Inflammatory macrophage treated with lipopolysaccharide for 1 hour (primary cell): ENCODE data around the gene ANKRD50.

Experiments used
- DNase-seq, 2 donors: peaks; one replicate each; pipeline ENCODE4 v3.0.0-alpha.2; 2020 to 2022

ANKRD50 gene

GRCh38 chr4:124710015-124710741 lies 2.4 kb downstream of the ANKRD50 start:
- DNase-seq: peak; percentile 37 to 54

DNA sequence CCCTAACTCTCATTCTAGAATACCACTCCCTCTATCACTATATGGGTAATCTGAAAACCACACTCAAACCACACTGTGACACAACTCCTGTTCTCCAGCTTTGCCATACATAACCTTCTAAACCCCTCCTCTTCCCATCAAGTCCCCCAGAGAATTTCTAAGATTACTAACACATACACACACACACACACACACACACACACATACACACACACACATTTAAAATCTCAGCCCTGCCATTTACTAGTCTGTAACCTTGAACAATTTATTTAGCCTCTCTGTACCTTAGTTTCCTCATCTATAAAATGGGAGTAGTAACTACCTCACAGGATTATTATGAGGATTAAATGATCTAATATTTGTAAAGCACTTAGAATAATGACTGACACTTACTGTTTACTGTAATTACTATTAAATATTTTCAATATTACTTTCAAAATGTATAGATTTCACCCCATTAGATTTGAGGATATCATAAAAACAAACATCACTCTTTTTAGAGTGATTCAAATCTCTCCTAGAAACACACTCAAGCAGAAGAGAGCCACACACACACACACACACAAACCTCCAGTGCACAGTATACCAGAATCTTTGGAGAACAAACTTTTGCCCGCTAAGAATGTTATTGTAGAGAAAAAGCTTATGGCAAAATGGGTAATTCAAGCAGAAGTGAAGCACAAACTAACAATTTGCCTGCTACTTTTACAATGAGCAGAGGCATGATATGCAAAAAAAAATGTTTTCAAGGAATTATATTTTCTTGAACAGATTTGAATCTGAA lies 3.8 kb downstream of the ANKRD50 start:
- no peak for DNase-seq

DNA sequence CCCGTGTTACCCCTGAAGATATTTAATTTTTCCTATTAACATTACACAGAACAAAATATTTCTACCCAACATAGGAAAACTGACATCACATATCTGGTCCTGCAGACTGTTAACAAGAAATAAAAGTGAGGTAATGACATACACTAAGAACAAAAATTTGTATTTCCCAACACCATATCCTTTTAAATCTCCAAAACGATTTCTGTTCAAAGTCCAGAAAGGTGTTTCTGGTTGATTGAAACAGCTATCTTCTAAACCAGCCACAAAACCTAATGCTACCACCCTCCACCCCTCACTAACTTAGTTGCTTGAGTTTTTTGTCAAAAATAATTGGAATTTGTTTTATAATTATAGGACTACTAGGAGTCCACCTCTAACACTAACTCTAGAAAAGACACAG lies 7.1 kb downstream of the ANKRD50 start:
- no peak for DNase-seq

DNA sequence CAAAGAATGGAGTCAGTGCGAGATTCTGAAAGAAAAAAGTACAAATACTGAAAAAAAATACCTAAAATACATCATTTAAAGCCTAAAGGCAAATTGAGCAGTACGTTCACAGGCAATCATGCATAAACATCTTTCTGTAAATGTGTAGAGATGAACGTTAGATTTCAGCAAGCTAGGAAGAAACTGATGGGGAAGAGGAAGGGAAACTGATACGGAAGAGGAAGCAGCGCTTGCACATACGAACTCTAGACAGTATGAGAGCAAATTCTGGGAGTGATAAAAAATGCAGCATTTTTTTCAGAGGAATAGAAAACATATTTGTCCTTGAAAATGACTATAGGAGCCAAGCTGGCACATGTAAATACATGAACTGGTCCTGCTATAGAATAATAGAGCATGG lies 9.4 kb downstream of the ANKRD50 start:
- peak; percentile 31 to 55 for DNase-seq

GRCh38 chr4:124697441-124697840 lies 15.1 kb downstream of the ANKRD50 start:
- DNase-seq: no peak

DNA sequence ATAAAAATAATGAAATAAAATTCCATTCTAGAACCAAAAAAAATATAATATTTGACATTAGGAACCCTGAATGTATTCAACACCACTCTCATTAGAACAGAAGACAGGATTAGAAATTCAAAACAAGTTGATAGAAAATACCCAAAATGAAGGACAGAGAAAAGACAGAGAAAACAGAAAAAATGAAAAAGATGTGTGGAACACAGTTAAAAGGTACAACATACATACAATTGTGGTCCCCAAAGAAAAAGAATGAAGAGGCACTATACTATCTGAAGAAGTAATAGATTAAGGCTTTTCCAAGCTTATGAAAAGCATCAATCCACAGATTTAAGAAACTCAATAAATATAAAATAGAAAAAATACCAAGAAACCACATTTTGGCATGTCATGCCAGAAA lies 16.4 kb downstream of the ANKRD50 start:
- DNase-seq: no peak

DNA sequence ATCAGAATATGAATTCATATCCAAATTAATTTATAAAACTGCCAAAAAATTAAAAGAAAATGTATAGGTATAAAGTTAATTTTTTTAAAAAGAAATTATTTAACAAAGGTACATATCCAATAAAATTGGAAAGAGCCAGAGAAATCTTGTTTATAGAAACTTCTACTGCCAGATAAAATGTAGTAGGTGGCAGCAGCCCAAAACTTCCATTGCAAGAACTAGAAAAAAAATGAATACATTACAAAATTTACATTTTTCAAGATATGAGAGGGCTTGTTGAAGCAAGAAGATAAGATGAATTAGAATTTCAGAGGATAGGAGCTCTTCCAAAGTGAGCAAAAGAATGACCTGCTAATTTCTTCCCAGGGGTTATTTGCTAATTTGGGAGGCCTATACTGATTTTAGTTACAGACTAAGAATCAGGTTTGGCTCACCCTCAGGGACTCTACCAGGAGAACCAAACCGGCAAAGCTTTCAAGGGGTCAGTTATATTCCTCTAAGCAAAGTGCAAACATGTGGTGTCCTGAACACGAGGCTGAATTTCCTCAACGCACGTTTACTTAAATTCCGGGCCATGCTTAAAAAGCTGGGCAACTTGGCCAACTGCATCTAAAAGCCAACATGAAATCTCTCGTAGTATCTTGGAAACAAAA lies 17.5 kb downstream of the ANKRD50 start:
- no peak for DNase-seq

- DNase-seq: no peak
Measured at GRCh38 chr4:124694306-124694705, 18.2 kb downstream of the ANKRD50 start.

GRCh38 chr4:124691801-124692200 lies 20.7 kb downstream of the ANKRD50 start:
- DNase-seq: no peak

DNA sequence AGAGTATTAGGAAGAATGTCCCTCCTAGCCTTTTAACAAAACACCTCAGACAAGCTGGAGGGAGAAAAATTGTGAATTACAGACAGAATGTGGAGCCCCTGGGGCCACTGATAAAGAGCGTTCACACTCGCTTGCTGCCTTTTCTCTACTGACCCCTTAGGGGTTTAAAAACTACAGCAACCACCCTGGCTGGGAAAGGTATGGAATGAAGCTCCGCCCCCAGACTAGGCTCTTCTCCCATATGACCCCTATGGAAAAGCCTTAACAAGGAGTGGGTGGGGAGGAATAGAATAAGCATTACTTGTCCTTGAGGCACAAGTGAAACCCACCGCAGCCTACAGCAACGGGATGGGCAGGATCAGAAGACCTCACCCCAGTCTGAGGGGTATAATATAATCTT lies 26.3 kb downstream of the ANKRD50 start:
- DNase-seq: no peak

- DNase-seq: no peak
Measured at GRCh38 chr4:124685851-124686250, 26.7 kb downstream of the ANKRD50 start.

- DNase-seq: no peak
Measured at GRCh38 chr4:124684301-124684700, 28.2 kb downstream of the ANKRD50 start.

DNA sequence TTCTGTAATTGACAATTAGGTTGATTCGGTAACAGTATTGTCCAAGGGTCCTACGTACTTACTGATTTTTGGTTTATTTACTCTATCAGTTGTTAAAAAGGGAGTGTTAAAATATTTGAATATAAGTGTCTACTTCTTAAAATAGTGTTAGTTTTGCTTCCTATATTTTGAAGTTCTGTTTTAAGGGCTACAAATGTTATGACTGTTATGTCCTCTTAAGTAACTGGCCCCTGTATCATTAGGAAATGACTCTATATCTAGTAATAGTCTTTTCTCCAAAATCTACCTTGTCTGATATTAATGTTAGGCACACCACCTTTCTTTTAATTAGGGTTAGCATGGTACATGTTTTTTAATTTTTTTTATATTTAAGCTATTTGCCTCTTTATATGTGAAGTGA lies 30.1 kb downstream of the ANKRD50 start:
- peak; percentile 4 to 7 for DNase-seq

- DNase-seq: no peak
Measured at GRCh38 chr4:124666496-124666895, 46.0 kb downstream of the ANKRD50 start.

DNA sequence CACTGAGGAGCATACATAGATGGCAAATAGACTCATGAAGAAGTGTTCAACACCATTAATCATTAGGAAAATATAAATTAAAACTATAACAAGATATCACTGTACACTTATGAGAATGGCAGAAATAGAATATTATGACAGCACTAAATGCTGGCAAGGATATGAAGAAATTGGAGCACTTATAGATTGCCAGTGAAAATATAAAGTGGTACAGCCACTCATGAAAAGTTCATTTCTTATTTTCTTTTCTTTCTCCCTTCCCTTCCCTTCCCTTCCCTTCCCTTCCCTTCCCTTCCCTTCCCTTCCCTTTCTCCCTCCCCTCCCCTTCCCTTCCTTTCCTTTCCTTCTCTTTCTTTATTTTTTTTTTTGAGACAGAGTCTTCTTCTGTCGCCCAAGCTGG lies 53.7 kb downstream of the ANKRD50 start:
- DNase-seq: no peak

- no peak for DNase-seq
Measured at GRCh38 chr4:124650614-124651013, 61.9 kb downstream of the ANKRD50 start.

DNA sequence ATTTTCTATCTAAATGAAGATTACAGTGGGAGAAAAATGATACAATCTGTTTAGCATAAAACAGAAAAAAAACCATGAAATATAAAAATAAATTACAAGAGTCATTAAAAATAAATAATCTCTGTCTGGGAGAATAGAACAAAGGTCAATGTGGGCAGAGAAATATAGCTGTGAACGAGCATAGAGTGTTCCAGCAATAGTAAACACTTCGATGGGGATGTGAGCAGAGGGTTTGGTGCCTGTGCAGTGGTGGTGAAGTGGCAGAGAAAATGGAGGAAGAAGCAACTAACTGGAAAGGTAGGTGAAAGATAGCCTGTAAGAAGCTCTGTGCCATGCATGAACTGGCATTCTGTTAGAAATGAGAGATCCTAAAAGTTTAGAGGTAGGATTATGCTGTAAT lies 64.9 kb downstream of the ANKRD50 start:
- no peak for DNase-seq

GRCh38 chr4:124644621-124645020 lies 67.9 kb downstream of the ANKRD50 start:
- no peak for DNase-seq

DNA sequence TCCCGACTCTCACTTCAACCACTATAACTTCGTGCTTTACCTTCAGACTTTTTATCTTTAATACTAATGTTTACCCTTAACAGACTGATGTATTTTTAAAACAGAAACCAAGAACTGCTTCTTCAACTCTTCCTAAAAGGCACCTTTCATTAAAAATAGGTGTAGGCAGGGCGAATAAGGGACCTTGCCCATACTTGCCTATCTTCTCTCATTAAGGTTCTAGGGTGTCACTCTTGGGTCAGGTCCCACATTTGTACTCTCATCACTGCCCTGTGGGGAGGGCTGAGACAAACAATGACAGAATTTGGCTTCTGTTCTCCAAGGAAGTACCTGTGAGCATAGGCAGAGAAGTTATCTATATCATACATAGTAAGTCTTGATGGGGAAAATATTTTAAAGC lies 69.7 kb downstream of the ANKRD50 start:
- DNase-seq: no peak

DNA sequence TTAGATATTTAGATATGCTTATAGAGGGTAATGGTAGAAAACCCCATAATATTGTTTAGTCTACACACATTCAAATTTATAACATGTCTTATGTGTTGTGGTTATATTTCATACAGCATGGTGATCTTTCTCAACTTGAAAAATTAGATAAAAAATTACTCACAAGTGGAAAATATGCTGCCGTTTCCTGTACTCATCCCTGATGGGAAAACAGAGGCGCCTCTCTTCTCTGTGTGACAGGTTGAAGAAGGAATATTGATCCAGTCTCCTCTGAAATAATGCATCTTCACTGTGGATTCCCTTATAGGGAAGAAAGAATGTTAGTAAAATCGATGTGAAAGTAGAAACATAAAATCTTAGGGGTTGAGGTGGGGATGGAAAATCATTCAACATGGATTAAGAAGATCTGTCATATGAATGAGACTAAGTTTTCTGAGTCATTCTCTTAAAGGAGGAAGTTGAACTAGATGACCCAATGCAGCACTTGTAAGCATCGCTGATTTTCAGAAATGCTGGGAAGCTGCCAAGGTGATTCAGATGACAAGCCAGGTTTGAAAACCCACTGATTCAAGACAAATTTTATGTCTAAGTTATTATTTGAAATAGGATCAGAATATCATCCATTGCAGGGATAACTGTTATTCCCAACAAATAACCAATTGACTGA lies 70.7 kb downstream of the ANKRD50 start:
- peak; percentile 68 to 69 for DNase-seq

DNA sequence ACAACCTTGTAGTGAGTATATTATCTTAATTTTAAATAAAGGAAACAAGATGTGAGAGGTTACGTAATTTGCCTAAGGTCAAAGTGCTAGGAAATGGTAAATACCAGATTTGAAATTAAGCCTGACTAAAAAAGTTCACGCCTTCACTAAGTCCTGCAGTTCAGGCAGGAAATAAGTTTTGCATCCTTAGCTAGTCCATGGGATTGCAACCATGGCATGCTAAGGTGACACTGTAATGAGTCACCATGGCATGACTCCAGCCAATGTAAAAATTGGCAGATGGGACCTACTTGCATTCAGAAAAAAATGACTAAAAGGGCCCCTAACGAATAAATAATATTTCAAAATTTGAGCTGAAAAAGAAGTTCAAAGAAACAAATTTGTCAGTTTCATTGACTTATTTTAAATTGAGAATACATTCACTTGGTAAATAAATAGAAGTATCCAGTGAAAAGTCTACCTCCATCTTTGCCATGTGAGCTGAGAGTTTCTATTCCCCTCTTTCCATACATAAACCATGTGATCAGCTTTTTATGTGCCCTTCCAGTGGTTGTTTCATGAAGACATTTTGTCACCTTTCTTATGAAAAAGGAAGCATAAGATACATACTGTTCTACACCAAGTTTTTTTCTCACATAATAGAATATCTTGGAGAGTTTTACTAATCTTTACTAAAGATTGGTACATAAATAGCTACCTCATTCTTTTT lies 72.4 kb downstream of the ANKRD50 start:
- DNase-seq: no peak

DNA sequence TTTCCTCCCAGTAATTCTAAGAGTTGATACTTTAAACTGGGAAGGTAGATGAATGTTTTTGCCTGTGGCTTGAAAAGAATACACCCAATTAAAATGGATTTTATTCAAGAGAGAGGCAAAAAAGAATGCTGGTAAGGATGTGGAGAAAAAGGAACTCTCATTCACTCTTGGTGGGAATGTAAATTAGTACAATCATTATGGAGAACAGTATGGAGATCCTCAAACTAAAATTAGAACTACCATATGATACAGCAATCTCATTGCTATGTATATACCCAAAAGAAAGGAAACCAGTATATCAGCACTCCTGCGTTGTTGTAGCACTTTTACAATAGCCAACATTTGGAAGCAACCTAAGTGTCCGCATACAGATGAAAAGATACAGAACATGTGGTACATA lies 75.2 kb downstream of the ANKRD50 start:
- no peak for DNase-seq

DNA sequence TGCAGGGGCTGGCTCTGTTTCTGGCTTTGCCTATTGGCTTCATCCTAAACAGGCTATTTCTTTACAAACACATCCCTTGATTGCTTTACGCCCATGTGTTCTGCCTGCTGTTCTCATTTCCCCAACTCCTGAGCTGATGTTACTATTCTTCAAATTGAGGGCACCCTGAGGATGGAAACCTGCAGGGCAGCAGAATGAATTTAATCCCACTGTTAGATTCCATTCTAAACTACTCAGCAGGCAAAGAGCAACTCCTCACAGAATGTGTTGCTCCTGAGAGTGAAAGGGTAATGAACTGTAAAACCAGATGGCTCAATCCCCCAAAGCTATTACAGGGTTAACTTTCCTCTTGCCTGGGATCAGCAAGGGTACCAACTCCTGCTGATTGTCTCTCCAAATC lies 75.7 kb downstream of the ANKRD50 start:
- no peak for DNase-seq
